NCI-H1694 (cell line): ENCODE measurements around the gene LEMD2.
A peak's percentile ranks its signal among the peaks of the same experiment; 100 is the strongest.

Source experiments
- DNase-seq: peaks from one replicate; lab custom pipeline; 2025; lab: John Stamatoyannopoulos, UW

Gene LEMD2

GRCh38 chr6:33756211-33756954 lies 32.5 kb downstream of the LEMD2 start:
- DNase-seq: no peak

- DNase-seq: no peak
These were observed 33.7 kb downstream of the LEMD2 start for GRCh38 chr6:33755070-33755869.

GRCh38 chr6:33754222-33754621 lies 34.7 kb downstream of the LEMD2 start:
- DNase-seq: no peak

- no peak for DNase-seq
These were observed 36.3 kb downstream of the LEMD2 start for GRCh38 chr6:33752646-33753015.

GRCh38 chr6:33751771-33752645 lies 36.9 kb downstream of the LEMD2 start:
- peak; percentile 79 for DNase-seq

GRCh38 chr6:33750244-33750991 lies 38.5 kb downstream of the LEMD2 start:
- no peak for DNase-seq

DNA sequence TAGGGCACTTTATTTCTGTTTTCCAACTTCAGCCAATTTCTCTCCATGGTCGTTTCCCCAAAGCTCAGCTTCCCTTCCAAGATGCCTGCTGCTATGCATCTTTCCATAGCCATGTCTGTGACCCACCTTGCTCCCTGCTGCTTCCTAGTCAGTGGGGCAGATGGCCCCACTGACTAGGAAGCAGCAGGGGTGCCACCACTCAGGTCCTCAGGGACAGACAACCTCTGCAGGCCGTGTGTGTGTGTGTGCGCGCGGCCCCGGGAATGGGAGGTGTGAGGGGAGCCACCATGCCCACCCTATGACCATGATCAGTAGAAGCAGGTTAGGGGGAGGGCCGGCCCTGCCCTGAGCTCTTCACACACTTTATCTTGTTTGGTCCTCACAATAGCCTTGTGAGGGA lies 39.5 kb downstream of the LEMD2 start:
- no peak for DNase-seq

DNA sequence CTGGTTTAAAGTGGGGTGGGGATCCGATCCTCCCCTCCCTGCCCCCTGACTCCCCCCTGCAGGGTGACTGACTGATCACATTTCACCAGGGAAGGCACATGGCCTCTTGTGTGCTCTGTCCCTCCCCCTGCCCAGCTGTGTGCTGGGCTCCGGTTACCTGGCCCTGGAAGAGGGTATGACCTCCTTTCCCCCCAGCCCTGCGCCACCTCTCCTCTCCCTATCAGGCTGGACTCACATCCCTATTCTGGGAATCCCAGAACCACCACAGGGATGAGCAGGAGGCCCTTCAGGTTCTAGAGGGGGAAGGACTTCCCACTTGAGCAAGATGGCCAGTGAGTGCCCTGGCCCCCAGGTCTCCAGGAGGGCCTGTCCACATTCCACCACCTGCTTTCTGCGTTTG lies 40.1 kb downstream of the LEMD2 start:
- no peak for DNase-seq

DNA sequence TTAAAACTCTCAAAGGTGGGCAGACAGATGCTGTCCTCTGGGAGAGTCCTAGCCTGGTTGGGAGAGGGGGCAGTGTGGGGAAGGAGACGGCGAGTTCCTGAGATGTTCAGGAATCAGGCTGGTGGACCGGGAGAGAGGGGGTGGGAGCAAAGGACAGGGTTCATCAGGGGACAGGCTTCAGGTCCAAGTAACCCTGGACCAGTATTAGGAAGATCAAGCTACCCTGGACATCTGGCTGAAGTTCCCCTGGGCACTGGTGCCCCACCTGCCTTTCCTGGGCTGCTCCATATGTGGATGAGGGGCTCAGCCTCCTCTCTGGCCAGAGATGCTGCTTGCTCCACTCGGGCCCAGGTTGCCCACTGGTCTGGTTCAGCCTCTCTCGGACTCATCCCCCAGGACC lies 41.1 kb downstream of the LEMD2 start:
- no peak for DNase-seq

DNA sequence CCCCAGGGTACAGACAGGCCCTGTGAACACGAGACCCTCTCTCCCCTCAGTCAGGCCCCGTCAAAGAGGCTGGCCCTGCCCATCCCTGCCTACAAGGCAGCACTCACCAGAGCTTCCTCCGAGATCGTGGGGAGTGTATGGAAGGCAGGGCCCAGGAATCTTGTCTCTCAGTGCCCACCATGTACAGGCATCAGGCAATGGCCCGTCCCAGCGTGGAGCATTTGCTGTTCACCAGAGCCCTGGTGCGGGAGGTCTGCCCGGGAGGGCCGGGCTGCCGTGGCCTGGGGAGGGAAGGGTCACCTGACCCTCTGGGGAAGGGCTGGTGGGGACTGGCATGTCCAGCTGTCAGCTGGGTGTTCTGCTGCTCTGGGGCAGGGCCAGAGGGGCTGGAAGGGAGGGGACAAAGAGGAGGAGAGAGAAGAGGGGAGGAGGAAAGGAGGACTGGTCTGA lies 42.3 kb downstream of the LEMD2 start, which contains the start of gene IP6K3:
Gene IP6K3, minus strand, starts transcription at position 255 of the 450 bp plus-strand sequence. CDS start 11,429 bp downstream, outside the sequence.
- no peak for DNase-seq

DNA sequence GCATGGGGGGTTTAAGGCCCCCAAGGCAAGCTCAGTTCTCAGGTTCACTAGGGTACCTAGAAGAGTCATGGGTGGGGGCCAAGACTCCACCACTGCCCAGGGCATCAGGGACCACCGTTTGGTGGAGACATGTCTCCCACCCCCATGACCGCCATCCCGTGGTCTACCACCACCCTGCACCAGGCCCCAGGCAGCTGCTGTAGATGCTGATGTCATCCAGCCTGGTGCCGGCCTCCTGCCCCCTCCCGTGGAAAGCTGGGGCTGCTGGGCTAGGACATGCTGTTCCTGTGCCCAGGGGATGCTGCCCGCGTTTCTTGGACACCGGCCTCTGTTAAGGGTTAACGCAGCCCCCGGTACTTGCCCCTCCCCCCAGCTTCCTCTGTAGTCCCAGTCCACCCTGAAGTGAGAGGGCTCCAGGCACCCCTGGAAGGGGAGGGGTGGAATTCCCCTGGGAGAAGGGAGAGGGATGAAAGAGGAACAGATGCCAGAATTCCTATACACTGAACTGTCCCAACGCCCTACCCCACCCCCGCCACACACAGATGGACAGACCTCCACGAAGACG lies 42.8 kb downstream of the LEMD2 start:
- no peak for DNase-seq

DNA sequence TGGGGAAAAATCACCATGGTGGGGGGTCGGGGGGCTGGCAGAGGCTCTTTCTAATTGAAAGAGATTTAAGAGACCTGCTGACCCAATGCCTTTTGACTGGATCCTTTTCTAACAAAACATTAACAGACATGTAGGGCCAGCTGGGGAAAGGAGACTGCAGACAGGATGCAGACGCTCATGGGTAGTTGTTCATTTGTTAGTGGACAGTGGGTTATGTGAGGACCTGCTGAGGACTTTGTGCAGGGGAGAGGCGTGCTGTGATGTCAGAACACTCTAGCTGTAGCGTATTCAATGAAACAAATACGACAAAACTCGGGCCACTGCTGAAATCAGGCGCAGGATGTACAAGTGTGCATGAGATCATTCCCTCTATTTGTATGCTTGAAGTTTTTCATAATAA lies 43.4 kb downstream of the LEMD2 start:
- no peak for DNase-seq

- peak; percentile 62 for DNase-seq
These were observed 43.9 kb downstream of the LEMD2 start for GRCh38 chr6:33744895-33745546.

DNA sequence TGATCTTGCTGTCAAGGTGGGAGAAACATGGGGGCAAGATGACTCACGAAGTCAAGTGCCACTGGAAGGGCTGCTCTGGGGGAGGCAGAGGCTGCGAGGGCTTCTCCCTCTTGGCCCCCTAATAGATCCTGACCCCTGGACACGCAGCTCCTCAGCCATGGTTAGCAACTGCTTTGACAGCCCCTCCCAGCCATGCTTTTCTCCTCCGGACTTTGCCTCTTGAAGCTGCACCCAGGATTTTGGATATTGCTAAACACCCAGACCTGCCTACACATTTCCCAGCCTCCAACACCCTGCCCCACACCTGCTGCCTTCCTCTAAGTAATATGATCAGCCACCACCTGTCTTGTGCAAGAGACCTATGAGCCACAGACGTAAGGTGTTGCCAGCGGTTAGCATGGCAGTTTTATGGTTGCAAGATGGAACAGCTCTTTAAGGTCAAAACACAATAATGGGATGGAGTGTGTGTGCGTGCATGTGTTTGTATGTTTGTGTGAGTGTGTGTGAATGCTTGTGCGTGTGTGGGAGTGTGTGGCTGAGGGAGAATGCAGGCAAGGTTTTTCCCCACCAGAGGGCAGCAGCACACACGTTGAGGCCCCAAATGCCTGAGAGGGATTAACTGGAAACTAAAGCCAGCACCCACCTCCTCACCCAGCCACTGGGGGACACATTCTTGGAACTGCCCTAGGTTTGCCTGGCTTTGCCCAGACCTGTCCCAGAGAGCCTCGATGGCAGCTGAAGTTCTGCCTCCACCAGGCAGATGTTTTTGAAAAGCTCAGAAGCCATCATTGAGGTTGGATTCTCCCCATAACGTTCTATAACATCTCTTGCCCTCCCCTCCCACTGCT lies 44.7 kb downstream of the LEMD2 start:
- peak; percentile 87 for DNase-seq

GRCh38 chr6:33742837-33743236 lies 46.1 kb downstream of the LEMD2 start:
- DNase-seq: no peak

DNA sequence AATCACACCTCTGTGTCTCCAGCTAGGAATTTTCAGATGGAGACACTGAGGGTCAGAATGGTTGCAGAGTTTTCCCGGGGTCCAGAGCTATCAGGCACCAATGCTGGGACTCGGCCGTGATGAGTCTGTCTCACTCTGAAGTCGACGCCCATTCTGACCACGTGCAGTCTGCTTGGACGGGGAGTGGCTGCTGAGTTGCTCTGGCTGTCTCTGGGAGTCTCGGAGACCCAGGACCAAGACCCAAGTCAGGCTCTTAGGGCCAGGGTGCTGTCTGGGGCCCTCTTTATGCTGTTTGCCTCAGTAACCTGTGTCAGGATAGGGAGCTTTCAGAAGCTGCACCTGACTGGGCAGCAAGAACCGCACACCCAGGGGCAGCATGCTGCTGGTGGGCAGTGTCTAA lies 46.8 kb downstream of the LEMD2 start:
- no peak for DNase-seq

DNA sequence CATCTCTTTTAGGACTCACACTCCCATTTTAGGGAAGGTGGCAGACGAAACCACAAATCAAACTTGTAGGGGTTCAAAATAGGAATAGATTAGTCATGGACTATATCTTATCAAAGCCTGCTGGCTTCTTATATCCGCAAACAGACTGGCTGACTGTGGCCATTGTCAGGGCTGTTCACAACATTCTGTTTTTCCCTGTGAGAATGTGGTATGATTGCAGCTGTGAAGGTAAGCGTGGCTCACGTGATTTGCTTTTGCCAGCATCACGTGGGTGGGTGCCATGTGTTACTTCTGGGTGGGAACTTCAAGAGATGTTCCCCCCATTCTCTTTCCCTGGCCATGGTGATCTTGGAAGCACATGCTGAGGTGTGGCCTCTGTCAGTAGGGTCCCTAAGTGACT lies 48.1 kb downstream of the LEMD2 start:
- DNase-seq: no peak

DNA sequence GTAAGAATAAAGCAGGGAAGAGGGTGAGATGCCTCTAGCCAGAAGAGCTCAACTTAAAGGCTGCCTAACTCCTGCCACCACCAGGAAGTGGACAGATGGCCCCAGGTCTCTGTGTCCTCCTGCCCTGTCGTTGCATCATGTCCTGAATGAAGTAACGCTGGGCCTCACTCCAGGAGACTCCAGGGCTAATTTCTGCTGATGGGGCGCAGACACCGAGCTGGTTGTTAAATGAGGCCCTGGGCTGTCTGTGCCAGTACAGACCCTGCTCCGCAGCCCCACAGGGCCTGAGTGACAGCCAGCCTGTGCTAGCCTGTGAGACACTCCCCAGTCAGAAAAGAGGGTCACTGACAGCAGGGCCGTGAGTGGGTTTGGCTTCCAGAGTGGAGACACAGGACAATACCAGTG lies 48.7 kb downstream of the LEMD2 start:
- no peak for DNase-seq

DNA sequence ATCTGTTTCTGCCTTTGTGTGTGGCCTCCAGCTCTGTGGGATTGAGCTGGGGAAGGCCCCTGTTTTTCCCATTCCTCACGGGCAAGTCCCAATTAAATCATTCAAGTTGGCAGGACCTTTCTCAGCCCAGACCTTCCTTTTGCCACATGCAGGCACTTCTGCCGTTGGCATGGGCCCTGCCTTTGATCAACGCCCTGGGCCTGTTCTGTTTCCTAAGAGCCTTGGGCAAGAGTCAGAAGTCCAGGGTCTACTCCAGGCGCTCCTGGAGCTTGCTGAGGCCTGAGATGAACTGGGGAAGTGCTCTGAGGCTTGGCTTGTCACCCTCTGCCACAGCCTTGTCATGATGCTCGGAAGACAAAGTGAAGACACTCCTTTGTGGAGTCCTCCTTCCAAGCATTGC lies 49.4 kb downstream of the LEMD2 start:
- no peak for DNase-seq

- no peak for DNase-seq
These were observed 50.1 kb downstream of the LEMD2 start for GRCh38 chr6:33738879-33739278.
